ENCODE data around the gene ZNF358. TPM values are rescaled to one million over a fixed set of nuclear protein-coding genes. Genes with fewer than 3 reads are reported as not detected.
A peak's percentile ranks its signal among the peaks of the same experiment; 100 is the strongest.

Gene ZNF358
- 10 to 100 TPM; 20.2 to 44.1 TPM for total RNA-seq

GRCh38 chr19:7515645-7516151, at the start of gene ZNF358:
Gene ZNF358 (plus strand): TSS chr19:7516103. CDS start chr19:7519243, 3,140 bp downstream.
- peak; percentile 79 for DNase-seq
- no peak for TF ChIP-seq CTCF (IDR thresholded peaks at IDR 0.05)
- Histone ChIP-seq H3K9ac (ENCODE audit: low read depth in 2 of 2, low read length in 2 of 2) (peak within 1 kb of the TSS; percentile 70 to 87), H3K36me3 (no peaks in the 10 kb centered on the region), H3K27me3 (no peaks in the 10 kb centered on the region), H3K4me1 (no peaks in the 10 kb centered on the region), H3K9me3 (no peaks in the 10 kb centered on the region), H3K4me3 (peak within 1 kb of the TSS; percentile 67), H3K27ac (peak within 1 kb of the TSS; percentile 76)
- intact Hi-C loops (cut with DNase I), result no loop called here

DNA sequence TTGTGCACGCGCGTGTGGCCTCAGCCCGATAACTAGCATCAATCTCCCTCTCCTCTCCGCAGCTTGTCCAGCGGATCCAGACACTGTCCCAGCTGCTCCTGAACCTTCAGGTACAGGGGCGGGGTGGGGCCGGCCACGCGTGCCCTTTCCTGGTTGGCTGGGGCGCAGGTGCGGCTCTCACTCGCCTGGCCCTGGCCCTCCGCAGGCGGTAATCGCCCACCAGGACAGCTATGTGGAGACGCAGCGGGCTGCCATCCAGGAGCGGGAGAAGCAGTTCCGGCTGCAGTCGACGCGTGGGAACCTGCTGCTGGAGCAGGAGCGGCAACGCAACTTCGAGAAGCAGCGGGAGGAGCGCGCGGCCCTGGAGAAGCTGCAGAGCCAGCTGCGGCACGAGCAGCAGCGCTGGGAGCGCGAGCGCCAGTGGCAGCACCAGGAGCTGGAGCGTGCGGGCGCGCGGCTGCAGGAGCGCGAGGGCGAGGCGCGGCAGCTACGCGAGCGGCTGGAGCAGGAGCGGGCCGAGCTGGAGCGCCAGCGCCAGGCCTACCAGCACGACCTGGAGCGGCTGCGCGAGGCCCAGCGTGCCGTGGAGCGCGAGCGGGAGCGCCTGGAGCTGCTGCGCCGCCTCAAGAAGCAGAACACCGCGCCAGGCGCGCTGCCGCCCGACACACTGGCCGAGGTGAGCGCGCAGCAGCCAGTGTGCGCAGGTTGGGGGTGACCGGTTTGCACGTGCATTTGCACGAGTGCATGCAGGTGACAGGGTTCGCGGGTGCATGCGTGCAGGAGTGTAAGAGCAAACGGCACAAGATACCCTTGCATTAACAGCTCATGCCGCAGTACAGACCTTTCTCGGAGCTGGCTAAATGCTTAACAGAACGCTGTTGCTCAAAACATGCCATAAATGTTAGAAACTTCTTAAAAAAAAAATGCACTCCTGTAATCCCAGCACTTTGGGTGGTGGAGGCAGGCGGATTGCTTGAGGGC, 48.6 kb upstream of the ZNF358 start:
- Histone ChIP-seq H3K4me3 (no peak overlapping the region), H3K27ac (no peak overlapping the region), H3K27me3 (no peaks in the 10 kb centered on the region), H3K36me3 (peaks cover 11% of the 10 kb centered on the region), H3K9me3 (no peaks in the 10 kb centered on the region), H3K4me1 (no peaks in the 10 kb centered on the region), H3K9ac (ENCODE audit: low read depth in 2 of 2, low read length in 2 of 2) (no peak overlapping the region)
- no peak for DNase-seq
- TF ChIP-seq CTCF (IDR thresholded peaks at IDR 0.05), result no peak
- intact Hi-C loops (cut with DNase I), result no loop called here

- Histone ChIP-seq H3K4me1 (no peaks in the 10 kb centered on the region), H3K27me3 (no peaks in the 10 kb centered on the region), H3K4me3 (no peak overlapping the region), H3K9me3 (no peaks in the 10 kb centered on the region), H3K36me3 (peaks cover under 1% of the 10 kb centered on the region), H3K9ac (ENCODE audit: low read depth in 2 of 2, low read length in 2 of 2) (no peak overlapping the region), H3K27ac (no peak overlapping the region)
- DNase-seq, result no peak
- intact Hi-C loops (cut with DNase I), result no loop called here
- no peak for TF ChIP-seq CTCF (IDR thresholded peaks at IDR 0.05)
Measured at GRCh38 chr19:7468840-7469239, 47.1 kb upstream of the ZNF358 start.

DNA sequence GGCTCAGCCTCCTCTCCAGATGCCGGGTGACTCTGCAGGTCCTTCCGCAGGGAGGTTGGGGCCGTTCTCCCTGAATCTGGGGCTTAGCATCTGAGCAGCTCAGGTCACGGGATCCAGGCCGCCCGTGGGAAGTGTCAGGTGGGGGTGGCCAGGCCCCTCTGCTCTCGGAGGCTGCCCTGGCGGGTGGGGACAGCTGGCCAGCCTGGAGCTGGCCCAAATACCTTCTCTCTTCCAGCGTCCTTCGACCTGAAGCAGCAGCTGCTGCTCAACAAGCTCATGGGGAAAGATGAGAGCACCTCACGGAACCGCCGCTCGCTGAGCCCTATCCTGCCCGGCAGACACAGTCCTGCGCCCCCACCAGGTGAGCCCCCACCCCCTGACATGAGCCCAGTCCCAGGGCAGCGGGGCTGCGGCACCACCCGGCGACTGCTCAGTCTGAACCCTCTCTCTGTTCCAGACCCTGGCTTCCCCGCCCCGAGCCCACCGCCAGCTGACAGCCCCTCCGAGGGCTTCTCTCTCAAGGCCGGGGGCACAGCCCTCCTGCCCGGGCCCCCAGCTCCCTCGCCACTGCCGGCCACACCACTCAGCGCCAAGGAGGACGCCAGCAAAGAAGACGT, 46.1 kb upstream of the ZNF358 start:
- Histone ChIP-seq H3K4me3 (no peak overlapping the region), H3K36me3 (no peaks in the 10 kb centered on the region), H3K9me3 (no peaks in the 10 kb centered on the region), H3K27ac (no peak overlapping the region), H3K9ac (ENCODE audit: low read depth in 2 of 2, low read length in 2 of 2) (no peak overlapping the region), H3K27me3 (no peaks in the 10 kb centered on the region), H3K4me1 (no peaks in the 10 kb centered on the region)
- DNase-seq, result no peak
- intact Hi-C loops (cut with DNase I), result no loop called here
- no peak for TF ChIP-seq CTCF (IDR thresholded peaks at IDR 0.05)

GRCh38 chr19:7470540-7471305, 45.2 kb upstream of the ZNF358 start:
- H3K9ac ChIP-seq (ENCODE audit: low read depth in 2 of 2, low read length in 2 of 2), result no peak overlapping the region
- no peak overlapping the region for H3K27ac ChIP-seq
- H3K27me3 ChIP-seq, result no peaks in the 10 kb centered on the region
- H3K4me1 ChIP-seq, result no peaks in the 10 kb centered on the region
- intact Hi-C loops (cut with DNase I), result no loop called here
- H3K9me3 ChIP-seq, result no peaks in the 10 kb centered on the region
- DNase-seq, result no peak
- no peaks in the 10 kb centered on the region for H3K36me3 ChIP-seq
- TF ChIP-seq CTCF (IDR thresholded peaks at IDR 0.05), result no peak
- H3K4me3 ChIP-seq, result no peak overlapping the region

Data from colonic mucosa (tissue), 4 donors.